Left hindlimb (tissue), 1 donor: ENCODE measurements around the gene HDAC4.

ENCODE experiments used
- DNase-seq: peaks from one replicate; pipeline ENCODE4 v3.0.0-alpha.2; 2018

Gene HDAC4

DNA sequence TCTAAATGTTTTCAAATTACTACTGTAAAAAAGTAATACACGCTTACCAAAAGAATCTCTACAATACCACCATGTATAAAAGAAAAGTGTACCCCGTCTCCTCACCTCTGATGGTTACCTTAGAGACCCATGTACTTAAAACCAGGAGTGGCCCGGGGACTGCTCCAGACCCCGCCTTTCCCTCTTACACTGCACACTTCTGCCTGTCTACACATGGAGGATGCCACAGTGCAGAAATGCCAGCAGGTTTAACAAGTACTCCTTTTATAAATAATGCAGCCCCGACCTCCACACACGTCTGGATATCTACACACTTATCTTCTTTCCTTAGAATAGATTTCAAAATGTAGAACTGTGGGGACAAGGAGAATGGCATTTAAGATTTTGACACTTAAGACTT lies 5.3 kb downstream of the HDAC4 start:
- DNase-seq, result no peak

DNA sequence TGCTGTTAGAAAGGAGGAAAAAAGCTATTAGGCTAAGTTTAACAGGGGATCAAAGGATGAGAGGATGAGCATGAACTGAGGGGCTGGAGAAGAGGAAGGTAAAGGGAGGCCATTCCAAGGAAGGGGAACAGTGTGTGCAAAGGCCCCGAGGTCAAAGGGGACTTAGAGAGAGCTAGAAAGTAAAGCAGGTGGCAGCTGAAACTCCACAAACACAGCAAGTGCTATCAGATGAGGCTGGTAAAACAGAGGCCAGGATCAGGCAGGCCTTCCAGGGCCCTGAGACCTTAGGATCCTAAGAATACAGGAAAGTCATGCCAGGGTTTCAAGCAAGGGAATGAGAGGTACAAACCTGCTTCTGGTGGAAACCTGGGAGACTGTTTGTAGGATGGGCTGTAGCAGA lies 5.8 kb downstream of the HDAC4 start:
- DNase-seq, result no peak

DNA sequence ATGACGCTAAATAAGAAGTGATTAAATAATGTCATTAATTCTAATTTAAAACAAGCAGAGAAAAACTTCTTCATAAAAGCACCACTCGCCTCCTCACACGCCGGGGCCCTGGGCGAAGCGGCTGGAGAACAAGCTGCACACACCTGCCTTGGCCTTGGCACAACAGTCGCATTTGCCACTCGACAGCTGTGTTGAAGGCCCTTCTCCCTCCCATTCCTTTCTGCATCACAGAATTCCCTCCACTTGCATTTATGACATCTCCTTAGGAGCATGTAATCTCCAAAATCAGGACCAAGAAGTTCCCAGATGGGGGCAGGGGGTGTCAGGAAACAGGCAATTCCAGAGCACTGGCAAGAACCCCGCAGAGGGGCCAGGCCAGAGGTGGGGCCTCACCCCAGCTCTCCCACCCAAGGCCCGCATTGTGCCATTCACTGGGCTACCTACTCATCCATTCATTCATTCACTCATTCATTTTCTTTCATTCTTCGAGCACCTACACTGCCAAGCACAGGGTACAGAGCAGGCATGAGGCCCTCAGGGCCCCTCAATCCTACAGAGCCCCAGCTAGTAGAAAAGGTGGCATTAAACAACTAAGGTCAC lies 6.4 kb downstream of the HDAC4 start:
- no peak for DNase-seq

DNA sequence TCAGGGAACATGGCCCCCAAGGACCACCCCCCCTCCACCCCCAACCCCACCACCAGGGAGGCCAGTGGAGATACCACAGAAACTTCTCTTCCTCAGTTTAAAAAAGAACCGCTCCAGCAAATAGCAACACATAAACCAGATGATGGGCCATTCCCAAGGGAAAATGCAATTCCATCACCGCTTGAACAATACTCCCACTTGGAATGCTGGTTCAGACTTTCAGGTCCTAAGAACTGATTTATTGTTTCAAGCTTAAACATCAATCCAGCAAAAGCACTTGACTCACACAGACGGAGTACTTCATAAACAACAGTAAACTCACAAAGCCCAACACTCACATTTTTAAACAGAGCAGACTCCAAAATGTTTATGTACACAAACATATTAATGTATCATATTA lies 6.9 kb downstream of the HDAC4 start:
- DNase-seq, result no peak

DNA sequence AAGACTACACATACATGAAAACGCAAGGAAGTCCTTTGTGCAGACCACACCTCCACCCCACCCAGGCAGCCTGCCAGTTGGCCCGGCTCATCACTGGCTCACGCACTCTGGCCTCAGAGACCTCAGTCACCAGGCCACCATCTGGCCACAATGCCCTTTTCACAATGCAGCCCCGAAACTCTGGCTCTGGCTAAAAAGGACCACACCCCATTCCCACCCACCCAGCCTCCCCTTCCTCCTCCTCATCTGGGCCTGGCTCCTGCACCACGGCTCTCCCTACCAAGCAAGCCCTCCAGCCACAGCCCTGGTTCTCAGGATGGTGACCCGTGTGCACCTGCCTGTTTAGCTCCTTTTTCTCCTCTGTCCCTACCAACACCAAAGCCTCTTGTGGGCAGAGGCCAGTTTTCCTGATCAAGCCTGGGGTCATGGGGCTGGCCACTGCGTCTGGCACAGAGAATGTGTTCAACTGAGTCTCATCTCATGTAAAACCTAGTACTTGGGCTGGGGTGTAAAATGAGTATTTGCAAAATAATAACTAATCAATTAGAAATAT lies 7.4 kb downstream of the HDAC4 start:
- DNase-seq, result no peak

DNA sequence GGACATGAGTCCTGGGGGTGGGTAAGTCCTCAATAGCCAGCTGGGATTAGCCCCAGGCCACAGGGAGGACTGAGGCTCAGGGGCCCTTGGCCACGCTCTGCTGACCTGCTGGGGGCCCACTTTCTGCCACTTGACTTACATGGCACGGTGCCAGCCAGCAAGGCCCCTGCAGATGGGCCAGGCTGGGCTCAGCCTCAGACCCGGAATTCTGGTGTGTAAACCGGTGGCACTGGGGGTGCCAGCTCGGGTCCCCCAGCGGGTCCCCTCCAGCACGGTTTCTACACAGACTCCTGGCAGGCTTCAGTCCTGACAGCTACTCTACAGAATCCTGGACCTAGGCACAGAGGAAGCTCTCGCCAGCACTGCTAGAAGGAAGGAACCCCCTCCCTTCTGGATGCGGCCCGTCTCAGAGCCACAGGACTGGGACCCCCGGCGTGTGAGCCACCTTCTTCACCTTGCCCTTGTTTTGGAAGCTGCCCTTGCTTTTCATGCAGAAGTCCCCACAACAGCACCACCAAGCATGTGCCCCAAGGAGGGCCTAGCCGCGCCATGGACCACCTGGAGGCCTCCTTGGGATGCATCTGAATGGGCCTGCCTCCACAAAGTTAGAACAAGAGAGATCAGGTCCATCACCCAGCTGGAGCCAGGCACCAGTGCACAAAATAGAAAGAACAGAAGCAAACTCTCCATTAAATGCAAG lies 8.0 kb downstream of the HDAC4 start:
- no peak for DNase-seq

DNA sequence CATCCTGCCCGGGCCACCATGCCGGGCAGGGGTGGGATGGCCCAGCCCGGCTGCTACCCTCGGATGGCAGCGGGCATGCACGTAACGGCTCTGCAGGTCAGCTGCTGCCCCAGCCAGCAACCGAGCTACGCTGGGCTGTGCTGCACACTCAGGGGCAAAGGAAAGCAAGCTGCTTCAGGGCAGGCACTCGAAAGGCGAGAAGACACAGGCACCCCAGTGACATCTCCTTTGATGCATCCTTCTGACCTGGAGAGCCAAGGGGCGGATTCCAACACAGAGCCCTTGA lies 8.8 kb downstream of the HDAC4 start:
- DNase-seq, result no peak

DNA sequence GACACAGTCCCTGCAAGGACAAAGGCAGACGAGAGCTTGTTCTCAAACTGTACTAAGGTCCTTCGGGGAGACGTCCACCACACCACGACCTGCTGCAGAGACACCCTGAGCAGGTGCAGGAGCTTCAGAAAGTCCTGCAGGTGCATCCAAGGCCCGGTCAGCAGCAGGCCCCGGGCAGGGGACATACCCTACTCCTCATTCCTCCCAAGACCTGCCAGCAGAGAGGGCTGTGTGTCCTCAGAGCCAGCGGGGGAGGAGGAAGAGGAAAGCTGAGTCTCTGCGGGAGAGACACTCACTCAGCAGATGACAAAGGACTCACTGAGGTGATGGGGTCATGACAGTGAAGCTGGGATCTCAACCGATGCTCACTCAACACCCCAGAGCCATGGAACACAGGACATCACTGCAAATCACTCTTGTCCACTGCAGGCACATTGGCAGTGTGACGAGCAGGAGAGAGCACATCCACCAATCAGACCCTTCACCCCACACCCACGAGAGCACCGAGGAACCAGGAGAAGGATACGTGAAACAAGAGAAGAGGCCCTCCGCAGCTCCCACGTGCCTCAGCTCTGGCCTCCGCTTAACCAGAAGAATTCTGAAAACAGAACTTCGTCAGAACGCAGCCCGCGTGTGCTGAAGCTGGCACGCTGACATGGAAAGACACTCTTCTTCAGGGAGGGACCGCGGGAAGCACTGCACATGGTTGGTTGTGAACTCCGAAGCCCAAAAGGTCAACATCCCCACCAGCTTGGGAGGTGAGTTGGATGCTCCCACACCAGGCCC lies 9.3 kb downstream of the HDAC4 start:
- DNase-seq, result no peak

DNA sequence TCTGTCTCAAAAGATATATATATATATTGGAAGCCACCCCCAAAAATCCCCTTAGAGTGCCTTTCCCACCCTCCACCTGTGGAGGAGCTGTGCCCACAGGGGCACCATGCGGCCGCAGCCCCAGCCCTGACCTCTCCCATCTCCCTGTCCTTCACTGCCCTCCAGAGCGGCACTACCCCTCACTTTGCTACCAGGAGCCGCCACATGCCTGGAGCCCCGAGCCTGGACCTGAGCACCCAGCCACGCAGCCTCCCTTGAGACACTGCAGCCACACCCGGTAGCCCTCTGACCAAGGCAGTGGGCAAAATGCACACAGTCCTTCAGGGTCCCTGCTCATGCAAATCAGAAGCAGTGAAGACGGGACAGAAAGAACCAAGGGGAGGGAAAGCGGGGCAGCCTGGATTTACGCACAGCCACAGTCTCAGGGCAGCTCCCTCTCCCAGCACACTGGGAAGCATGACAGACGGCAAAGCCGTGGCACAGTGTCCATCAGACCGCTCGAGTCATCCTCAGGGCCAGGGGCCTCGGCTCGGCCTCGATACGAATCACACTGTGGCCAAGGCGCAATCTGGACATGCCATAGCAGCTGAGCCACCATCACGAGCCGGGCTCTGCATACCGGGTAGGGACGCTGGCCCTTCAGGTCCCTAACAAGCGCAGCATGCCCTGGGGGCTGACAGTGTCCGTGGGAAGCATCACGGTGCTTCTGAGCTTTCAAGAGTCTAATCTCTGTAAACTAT lies 10.1 kb downstream of the HDAC4 start:
- peak; percentile 20 for DNase-seq

DNA sequence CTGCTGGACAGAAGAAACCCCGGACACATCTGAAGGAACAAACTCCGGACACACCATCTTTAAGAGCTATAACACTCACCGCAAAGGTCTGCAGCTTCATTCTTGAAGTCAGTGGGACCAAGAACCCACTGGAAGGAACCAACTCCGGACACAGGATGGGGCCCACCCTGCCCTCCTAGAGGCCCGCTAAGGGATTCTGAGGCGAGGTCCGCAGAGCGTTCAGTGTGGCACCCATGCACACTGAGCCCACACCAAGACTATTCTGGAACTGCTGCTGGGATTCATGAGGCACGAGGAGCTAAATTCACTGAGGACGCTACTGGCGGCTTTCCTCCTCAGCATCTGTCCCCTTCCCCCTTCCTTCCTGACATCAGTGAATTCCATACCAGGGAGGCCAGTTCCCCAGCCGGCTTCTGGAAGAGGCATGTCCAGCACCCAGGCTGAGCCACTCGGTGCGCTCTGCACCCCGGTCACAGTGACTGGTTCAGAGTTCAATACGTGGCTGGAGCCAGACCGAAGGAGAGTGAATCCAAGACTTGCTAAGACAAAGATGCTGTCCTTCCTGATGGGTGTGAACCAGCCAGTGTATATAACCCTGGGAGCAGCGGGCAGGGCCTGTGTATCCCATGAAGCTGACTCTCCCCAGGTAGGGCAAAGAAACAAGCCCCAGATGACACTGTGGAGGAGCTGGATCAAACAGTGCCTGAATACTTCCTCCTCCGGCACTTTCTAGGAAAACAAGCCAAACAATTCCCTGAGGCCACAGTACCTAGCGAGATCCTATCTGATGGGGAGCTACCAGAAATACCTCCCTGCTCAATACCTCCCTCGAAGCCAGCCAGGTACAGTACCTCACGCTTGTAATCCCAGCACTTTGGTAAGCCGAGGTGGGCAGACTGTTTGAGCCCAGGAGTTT lies 11.1 kb downstream of the HDAC4 start:
- peak; percentile 12 for DNase-seq

DNA sequence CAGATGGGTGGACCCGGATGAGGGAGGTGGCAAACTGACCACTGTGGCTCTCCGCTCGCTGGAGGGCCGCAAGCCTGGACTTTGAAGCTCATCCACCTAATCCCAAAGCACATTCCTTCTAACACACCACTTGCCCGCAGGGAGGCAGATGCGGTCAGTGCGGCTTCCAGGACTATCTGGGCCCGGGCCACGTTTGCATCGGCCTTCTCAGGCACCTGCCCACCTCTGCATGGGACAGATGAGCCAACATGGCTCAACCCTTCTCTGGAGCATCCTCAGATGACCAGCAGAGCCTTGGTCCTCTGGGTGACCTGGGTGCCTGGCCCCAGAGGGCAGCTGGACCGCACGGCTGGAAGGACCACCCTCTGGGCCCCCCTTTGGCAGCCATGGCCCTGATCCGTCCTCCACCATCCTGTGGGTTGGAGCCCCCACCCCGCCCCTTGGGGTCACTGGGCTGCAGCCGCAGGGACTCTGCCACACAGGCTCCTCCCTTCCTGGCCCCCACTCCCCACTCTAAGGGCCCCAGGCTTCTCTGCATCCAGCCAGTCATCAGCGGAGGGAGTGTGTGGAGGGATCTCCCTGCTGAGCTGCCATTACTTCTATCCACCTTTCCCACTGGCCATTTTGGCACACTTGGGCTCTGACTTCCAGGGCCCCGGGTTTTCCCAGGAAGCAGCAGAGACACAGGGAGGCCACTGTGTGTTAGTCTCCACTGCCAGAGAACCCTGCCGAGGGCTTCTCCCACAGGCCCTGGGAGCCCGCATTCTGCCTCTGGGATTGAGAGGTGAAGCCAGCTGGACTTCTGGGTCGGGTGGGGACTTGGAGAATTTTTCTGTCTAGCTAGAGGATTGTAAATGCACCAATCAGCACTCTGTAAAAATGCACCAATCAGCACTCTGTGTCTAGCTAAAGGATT lies 12.3 kb downstream of the HDAC4 start:
- DNase-seq, result peak; percentile 26

DNA sequence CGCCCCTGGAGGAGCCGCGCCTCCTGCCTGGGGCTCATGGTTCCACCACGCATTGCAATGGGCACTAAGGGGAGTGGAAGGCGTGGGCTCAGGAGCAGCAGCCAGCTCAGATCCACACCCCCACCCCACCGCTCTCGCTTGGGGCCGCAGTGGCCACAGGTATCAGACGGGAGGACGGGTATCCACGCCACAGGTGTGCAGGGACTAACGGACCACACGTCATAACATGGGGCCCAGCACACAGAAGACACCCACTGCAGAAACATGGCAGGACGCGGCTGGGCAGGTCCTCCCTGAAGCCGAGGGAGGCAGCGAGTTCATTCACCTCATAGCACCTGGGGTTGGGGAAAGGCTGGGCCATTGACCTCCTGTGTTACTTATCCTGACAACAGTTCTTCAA lies 13.0 kb downstream of the HDAC4 start:
- peak; percentile 9 for DNase-seq

DNA sequence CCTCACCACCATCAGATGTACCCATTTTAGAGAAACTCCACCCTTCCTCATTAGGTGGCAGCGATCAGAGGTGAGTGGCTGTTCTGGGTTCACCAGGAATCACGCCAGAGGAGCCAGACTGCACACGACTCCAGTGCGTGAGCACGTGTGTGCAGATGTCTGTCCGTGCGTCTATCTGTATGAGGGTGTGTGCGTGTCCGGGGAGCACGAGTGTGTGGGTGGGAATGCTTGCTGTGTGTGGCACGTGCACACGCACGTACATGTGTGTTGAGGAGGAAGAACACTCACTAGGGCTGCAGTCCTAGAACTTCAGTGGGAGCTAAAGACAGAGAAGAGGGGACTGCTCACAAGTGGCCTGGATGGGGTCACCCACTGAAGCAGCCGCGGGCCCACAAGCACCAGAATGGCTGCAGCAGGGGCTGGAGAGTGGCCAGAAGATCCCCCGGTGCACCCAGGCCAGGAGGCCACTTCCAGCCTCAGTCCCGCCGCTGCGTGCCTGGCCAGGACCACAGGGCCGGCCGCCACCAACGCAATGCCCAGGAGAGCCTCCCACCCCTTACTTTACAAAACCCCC lies 13.9 kb downstream of the HDAC4 start:
- DNase-seq, result no peak

DNA sequence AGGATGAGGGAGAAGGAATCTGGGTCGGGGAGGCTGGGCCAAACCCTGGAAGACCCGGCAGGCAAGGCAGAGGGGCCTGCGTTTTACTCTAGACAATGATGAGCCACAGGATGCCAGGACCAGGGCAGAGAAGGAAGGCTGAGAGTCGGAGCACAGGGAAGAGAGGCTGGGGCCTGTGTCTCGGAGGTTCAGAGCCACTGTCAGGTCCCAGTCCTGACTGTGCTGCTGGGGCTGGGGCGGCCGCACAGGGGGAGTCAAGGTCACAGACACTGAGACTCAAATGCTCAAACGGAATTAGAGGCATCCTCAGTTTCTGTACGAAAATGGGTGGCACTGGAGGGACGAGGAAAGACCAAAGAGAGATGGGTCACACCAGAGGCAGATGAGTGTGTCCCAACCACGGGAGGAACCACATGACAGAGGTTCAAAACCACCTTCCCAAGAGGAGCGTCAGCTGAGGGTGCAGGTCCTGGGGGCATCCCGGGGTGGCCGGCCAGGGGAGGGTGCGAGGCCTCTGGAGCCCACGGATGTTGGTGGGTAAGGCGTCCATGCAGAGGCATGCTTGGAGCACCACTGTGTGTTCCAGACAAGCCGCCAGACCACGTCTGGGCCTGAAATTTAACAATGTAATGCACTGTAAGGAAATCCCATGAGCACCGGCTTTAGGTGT lies 14.7 kb downstream of the HDAC4 start:
- no peak for DNase-seq

DNA sequence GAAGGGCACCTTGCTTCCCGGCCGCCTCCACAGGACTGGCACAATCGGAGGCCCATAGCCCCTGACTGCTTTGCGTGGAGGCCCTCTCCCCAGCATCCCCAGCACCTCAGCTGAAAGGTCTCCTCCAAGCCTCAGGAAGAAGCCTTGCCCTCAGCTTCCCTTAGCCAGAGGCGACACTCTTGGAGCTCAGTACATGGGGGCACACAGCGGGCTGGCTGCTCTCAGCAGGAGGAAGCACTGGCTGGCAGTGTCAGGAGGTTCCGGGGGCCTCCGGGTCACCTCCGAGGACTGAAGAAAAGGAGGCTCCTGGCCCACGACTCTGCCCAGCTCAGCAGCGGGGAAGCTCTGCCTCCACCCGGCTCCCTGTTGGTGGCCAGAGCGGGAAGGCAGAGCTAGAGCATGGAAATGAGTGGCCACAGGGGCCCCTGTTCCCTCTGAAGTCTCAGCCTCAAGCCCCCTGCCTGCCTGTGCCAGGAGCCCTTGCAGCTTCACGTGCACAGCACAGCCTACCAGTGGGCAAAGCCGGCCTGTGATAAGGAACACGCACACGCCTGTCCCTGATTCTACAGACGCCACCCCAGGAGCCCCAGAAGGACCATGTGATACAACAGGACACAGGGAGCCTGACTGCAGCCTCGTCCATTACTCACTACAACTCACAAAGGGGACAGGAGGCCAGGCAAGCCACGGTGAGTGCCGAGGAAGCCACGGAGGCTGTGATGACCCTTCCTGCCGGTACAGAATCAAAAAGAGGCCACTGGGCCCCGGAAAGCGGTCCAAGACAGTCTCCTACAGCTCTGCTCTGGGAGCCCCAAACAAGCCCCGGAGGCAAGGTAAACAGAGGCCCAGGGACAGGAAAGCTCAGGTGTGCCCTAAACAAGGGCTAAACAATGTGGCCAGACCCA lies 15.5 kb downstream of the HDAC4 start:
- DNase-seq, result peak; percentile 19

DNA sequence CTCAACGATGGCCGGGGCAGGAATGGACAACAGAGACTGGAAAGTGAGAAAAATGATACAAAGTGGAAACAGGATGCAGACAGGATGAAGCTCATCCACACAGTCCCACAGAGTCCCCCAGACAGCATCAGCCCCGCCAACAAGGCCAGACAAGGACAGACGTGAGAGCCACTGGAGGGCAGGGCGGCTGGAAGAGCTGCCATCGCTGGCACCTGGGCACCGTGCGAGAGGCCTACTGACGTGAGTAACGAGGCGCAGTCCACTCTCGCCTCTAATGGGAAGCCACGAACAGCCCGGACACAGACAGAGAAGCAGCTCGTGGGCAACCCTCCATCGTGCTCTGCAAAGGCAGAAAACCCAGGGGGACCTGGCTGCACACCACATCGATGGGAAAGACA lies 17.1 kb downstream of the HDAC4 start:
- no peak for DNase-seq

DNA sequence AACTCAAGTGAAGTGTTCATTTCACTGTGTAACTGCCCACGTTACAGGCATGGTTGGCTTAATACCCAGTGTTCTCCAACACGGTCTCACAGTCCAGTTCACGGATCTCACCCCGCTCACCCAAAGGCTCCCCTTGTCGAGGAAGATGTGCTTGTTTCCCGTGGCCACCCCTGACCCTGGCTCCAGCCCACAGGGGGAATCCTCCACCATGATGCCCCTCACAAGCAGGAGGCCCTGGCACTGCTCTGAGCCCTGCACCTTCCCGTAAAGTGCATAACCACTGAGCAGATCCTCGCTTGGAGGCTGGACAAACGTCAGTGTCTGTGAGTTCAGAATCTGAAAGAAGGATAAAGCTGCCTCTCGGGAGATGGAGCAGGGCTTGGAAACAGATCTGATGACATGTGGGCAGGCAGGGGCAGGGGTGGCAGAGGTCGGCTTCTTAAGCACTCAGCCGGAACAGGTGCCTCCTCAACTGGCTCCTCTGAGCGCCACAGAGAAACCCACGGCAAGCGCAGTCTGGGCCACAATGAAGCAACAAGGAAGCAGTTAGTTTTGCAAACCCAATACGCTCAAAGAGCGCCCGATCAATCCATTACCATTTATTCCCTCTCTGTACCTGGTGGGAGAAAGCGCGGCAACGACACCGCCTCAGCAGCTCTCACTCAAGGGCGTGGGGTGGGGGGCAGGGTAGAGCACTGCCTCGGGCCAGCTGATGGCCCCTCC lies 17.6 kb downstream of the HDAC4 start:
- no peak for DNase-seq

DNA sequence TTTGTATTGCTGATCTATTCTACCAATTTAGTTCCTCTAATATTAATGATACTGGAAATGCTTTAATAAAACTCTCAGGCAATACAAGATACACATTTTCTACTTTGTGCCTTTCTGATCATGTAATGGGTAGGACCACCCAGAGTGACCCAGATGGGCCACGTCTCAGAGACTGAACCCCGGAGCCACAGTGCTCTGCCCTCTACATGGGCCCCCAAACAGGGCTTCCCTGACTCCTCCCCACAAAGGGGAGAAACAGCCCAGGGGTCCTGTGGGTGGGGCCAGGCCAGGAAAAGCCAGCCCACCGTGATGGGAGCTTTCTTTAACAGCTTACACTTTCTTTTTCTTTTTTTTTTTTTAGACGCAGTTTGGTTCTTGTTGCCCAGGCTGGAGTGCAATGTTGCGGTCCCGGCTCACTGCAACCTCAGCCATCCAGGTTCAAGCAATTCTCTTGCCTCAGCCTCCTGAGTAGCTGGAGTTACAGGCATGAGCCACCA lies 18.4 kb downstream of the HDAC4 start:
- DNase-seq, result no peak
